IPS-18c (cell line): Measurements from ENCODE around the gene HOXB3.

Source experiments
- H3K4me3 ChIP-seq: 2 replicates; pipeline ENCODE4 v1.7.0; 2013; ENCODE audit warnings: low read depth, mild to moderate bottlenecking, low read length, moderate library complexity; ENCODE audit not compliant: insufficient read depth
- H3K9me3 ChIP-seq: one replicate; pipeline ENCODE4 v1.6.1; 2013; ENCODE audit warnings: mild to moderate bottlenecking, low read length, moderate library complexity; ENCODE audit not compliant: control insufficient read depth, insufficient read depth

HOXB3 gene

DNA sequence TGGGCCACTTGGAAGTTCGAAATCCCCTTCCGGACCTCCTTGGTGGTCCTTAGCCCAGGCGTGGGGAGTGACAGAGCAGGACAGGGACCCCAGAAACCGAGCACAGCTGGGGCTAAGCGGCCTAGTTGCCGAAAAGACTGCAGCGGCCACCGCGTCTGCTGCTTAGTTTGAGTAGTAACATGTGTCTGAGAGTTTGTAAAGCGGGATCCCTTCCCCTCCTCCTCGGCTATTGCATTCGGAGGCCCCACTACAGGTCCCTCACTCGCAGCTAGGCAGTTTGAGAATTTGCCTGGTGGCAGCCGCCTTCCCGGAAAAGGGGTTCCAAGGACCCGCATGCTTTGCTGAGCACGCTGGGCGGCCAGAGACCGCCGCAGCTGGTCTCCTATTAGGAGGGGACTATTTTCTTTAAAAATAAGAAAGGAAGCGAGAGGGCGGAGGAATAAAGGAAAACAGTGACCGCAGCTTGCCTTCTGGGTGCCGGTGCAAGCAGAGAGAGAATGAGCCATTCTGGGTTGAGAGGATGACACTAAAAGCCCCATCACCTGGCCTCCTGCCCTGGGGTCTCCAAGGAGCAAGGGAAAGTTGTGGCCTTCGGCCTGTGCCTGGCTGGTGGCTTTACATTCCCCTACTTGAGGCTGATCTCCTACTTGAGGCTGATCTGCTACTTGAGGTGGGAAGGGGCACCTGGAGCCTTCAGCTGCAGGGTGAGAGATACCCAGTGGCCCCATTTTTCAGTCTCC is 4.7 kb upstream of the HOXB3 start:
- Histone ChIP-seq H3K9me3 (no peaks in the 10 kb centered on the region), H3K4me3 (peak overlapping the region; percentile 16; the same call in 1 of the 2 replicates)

- H3K4me3 ChIP-seq = peak overlapping the region; percentile 16; the same call in 1 of the 2 replicates
- peaks cover 2% of the 10 kb centered on the region for H3K9me3 ChIP-seq
These were observed 3.9 kb upstream of the HOXB3 start for GRCh38 chr17:48593840-48594537.

GRCh38 chr17:48593126-48593829 is 3.2 kb upstream of the HOXB3 start, which contains the start of gene HOXB5:
HOXB5 (minus strand) TSS chr17:48593779; CDS start chr17:48593682, 97 bp downstream.
- Histone ChIP-seq H3K9me3 (peaks cover 2% of the 10 kb centered on the region), H3K4me3 (peak within 1 kb of the TSS; percentile 16; the same call in 1 of the 2 replicates)

DNA sequence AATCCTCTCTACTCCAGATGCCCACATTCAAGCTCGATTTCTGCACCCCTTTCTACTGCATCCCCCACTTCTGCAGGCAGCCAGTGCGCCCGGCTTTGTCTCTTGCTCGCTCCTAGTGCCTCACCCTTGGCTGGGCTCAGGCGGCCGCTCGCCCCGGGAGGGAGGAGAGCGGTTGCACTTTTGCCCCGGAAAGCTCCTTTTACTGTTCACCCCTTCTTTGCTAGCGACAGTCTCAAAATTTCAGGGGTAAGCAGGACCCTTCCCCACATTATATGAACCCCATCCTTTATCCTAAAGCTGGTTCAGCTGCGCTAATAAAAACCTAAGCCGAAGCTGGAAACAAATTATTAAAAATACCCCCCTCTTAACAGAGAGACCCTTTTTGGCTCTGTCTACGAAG is 2.5 kb upstream of the HOXB3 start:
- H3K4me3 ChIP-seq = no peak overlapping the region
- H3K9me3 ChIP-seq = peaks cover 2% of the 10 kb centered on the region

GRCh38 chr17:48592057-48592514 is 2.0 kb upstream of the HOXB3 start:
- no peak overlapping the region for H3K4me3 ChIP-seq
- peaks cover 2% of the 10 kb centered on the region for H3K9me3 ChIP-seq

- H3K4me3 ChIP-seq = no peak overlapping the region
- peaks cover 2% of the 10 kb centered on the region for H3K9me3 ChIP-seq
These were observed 1.4 kb upstream of the HOXB3 start for GRCh38 chr17:48591255-48592056.

- H3K4me3 ChIP-seq = no peak overlapping the region
- peaks cover 2% of the 10 kb centered on the region for H3K9me3 ChIP-seq
These were observed 643 bp upstream of the HOXB3 start for GRCh38 chr17:48590607-48591161.

DNA sequence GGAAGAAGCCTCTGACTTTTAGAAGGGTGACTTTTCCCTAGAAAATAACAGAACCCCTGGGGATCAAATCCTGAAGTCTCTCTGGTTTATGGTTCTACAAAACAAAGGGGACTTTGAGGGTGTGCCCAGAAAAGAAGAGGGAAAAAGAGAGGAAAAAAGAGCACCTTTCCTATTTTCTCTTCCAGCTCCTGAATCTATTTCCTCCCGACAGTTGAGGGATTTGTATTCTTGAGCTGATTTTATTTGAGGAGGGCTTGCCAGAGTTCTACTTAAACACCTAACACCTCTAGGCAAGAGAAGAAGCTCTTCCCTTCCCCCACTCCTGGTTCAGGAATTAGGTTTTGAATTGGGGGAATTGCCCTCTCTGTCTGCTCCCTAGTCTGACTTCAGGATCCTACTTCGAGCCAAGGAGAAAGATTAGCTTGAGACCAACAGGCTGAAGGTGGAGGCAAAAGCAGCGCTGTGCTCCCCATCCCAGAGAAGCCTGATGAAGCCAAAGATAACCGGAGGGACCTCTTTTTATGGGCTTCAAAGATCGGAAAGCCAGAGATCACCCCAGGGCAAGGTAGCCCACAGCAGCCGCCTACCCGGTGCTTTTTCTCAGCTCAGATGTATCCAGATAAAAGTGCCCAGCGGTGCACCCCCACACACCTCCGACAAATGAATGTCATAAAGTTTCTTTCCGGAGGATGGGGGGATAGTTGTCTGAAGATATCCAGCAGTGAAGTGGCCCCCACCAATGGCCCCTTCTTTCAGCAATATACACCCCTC is 796 bp downstream of the HOXB3 start:
- Histone ChIP-seq H3K4me3 (no peak overlapping the region), H3K9me3 (peaks cover 2% of the 10 kb centered on the region)

DNA sequence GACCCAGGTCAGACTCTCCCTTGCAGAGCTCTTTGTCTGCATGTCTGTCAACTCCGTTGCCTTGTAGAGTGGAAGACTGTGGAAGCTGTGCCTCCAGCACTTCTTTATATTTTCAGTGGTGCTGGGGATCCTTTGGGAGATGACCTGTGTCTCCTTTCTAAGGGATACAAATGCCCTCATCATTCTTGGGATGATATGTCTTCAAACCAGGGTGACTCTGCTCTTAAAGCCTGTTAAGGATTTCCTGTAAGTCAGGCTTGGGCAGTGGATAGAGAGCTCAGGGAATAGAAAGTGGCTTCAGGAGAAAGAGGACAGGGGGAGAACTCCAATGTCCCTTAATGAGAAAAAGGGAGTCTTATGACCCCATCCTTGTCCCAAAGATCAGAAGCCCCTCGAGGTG is 1.5 kb downstream of the HOXB3 start:
- Histone ChIP-seq H3K9me3 (peaks cover 2% of the 10 kb centered on the region), H3K4me3 (no peak overlapping the region)

DNA sequence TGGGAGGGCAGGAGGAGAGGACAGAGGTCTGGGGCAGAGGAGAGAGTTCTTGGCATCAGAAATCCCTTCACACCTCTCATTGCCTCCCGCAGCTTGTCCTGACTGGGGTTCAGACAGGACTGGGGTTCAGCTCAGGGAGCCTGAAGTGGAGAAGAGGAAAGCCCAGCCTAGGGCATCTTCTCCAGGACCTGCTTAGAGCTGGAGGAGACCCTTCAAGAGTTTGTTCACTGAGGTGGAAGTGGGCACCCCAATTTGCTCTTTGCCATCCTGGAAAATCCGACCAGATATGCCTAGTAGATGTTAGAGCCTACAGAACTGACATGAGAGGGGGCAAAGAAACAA is 2.0 kb downstream of the HOXB3 start:
- Histone ChIP-seq H3K4me3 (no peak overlapping the region), H3K9me3 (peaks cover 2% of the 10 kb centered on the region)

DNA sequence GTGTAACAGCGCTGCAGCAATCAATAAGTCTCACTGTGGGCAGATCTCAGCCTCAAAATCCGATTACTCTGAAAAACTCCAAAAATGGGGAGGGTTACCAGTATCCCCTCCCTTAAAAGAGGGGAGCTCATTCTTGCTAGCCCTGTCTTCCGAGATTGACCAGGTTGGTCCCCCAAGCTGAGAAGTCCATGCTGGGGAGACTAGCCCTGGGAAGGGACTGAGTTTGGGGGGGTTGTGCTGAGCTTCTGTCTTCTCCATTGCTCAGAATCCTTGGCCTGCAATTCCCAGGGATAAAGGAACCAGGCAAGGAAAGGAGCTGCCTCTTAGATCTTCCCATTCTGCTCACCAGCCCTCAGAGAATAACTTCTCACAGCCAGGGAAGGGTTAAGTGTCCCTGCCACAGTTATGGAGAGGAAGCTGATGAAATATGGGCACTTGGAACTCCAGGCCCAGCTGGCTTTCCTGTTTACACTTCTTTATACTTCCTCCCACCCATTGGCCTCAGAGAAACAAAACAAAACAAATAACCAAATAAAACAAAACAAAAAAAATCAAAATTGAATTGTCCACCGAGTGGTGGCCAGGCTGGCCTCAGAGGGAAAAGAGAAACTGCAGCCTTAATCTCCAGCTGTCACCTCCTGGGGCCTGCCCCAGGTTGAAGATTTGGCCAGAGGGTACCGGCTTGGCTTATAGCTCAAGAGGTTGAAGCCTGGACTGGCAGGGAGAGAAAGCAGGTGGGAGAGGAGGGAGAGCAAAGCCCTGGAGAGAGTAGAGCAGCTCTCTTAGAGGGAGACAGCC is 2.6 kb downstream of the HOXB3 start:
- peaks cover 2% of the 10 kb centered on the region for H3K9me3 ChIP-seq

GRCh38 chr17:48586355-48587258 is 3.4 kb downstream of the HOXB3 start:
- no peak overlapping the region for H3K4me3 ChIP-seq
- H3K9me3 ChIP-seq = peaks cover 2% of the 10 kb centered on the region

More for the DNA sequence above, 2.6 kb downstream of the HOXB3 start:
- no peak overlapping the region for H3K4me3 ChIP-seq

- peaks cover under 1% of the 10 kb centered on the region for H3K9me3 ChIP-seq
- H3K4me3 ChIP-seq = no peak overlapping the region
These were observed 5.8 kb downstream of the HOXB3 start for GRCh38 chr17:48584223-48584741.

DNA sequence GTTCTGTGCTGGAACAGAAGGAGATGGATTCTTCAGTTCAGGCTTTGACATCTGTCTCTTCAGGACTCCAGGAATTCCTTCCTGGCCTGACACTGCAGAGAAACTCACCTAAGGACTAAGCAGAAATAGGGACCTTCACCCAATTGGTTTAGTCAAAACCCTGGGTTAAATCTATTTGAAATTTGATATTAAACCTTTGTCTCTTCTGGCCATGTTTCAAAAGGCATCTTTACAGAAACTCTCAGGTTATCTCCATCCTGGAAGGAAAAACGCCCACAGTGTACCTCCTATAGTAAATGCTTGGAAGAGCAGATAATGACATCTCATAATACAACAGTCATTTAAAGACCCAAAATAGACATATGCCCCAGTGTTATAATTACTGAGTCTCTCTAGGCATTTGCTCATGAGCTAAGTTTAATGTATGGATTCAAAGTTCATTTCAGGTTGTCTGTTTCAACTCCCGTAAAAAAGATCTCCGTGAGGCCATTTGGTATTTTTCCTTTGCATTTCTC is 6.3 kb downstream of the HOXB3 start:
- Histone ChIP-seq H3K4me3 (no peak overlapping the region), H3K9me3 (no peaks in the 10 kb centered on the region)
